NCI-H774 (cell line): ENCODE results near the gene AXL.
"Not testable (repeated sequence)": the region's sequence is repeated elsewhere in the genome, so short reads cannot be mapped to it uniquely, and the experiment has no call there.

Experiments used
- DNase-seq: peaks from one replicate; lab custom pipeline; 2025; lab: John Stamatoyannopoulos, UW

AXL gene

GRCh38 chr19:41218615-41219507, at the start of gene AXL:
Gene AXL, plus strand, starts transcription at chr19:41219223. Its CDS starts 170 bp downstream, at chr19:41219393.
- no peak for DNase-seq

GRCh38 chr19:41172297-41173164, 46.5 kb upstream of the AXL start:
- DNase-seq, result no peak

GRCh38 chr19:41174297-41174928, 44.6 kb upstream of the AXL start:
- no peak for DNase-seq

GRCh38 chr19:41175801-41176777, 42.9 kb upstream of the AXL start:
- no peak for DNase-seq

- DNase-seq, result not testable (repeated sequence)
Observed at GRCh38 chr19:41180173-41180572, 38.9 kb upstream of the AXL start.

- DNase-seq, result no peak
Observed at GRCh38 chr19:41186971-41187883, 31.8 kb upstream of the AXL start.

- no peak for DNase-seq
Observed at GRCh38 chr19:41187884-41188279, 31.1 kb upstream of the AXL start.

- DNase-seq, result no peak
Observed at GRCh38 chr19:41189425-41190065, 29.5 kb upstream of the AXL start.

GRCh38 chr19:41192574-41193429, 26.2 kb upstream of the AXL start, which contains the start of gene CYP2S1:
Gene CYP2S1, plus strand, starts transcription at chr19:41193219. Its CDS starts 46 bp downstream, at chr19:41193265.
- no peak for DNase-seq

DNA sequence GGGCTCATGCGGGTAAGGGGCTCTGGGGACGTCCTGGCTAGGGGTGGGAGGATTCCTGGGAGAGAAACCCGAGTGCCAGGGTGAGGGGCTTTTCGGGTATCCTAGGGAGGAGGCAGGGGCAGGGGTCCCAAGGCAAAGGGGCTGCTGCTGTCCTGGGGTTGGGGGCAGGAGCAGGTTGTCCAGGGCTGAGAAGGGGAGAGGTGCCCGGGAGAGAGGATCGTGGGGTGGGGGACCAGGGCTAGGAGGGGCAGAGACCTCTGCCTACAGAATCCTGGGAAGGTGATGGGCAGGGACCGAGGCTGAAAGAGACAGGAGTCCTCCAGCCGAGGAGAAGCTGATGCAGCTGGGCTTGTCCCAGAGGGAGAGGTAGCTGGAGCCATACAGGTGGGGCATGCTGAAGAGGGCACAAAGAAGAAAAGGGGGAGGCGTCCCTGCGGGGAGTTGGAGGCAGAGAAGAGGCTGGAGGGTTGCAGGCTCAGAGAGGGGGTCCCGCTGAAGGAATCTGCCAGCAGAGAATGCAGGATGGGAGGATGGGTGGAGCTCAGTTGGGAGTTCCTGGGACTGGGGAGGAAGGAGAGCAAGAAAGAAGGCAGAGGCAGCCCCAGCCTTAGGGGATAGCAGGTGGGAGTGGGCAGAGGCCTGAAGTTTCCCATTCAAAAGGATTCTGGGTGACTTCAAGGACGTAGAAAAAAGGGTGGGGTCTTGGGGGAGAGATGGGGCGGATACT, 25.4 kb upstream of the AXL start:
- DNase-seq, result no peak

DNA sequence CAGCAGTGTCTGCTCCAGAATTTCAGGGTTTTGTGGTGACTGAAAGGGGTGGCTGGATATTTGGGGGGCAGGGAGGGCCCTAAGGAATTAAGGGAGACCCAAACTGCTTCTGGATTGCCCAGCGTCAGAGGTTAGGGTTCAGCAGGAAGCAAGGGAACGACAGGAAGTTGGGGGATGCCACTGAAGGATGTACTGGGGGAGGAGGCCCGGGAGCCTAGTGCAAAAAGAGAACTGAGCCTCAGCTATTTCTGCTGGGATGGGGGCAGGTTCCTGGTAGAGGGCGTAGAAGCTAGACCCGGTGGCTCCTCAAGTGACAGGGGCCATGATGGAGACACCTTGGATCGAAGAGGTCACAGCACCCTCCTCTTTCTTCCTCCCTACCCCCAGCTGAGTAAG, 24.9 kb upstream of the AXL start:
- DNase-seq, result no peak

DNA sequence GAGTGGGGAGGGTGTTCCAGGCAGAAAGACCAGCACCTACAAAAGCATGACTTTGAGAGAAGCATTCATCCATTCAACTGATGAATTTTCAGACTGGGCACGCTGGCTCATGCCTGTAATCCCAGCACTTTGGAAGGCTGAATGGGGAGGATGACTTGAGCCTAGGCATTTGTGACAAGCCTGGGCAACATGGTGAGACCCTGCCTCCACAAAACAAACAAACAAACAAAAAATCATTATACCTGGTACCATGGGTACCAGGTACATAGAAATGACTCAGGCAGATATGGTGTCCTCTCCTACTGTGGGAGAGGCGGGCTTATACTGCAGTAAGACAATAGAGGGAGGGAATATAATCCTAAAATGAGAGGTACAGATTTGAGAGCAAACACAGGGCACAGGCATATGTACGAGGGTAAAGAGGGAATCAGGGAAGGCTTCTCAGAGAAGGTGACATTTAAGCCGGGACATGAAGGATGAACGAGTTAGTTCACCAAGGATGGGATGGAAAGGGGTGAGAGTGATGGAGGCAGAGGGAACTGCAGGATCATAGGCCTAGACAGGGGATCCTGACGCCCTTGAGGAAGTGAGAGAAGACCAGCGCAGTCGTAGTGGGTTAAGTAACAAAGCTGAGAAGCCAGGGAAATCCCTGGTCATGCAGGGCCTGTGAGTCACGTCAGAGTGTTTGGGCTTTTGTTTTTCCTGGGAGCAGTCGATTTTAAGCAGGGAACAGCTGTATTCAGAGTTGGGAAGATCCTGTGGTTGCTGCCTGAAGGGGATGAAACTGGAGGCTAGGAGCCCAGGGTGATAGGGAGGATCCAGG, 23.1 kb upstream of the AXL start:
- DNase-seq, result no peak

DNA sequence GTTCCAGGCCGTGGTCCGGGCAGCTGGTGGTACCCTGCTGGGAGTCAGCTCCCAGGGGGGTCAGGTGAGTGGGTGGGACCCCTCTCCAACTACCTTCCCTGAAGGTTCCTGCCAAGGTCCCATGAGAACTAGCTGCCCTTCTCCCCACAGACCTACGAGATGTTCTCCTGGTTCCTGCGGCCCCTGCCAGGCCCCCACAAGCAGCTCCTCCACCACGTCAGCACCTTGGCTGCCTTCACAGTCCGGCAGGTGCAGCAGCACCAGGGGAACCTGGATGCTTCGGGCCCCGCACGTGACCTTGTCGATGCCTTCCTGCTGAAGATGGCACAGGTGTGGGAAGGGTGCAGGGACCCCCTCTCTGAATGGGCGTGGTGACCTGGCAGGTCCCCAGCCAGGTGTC, 20.5 kb upstream of the AXL start:
- no peak for DNase-seq

- no peak for DNase-seq
Observed at GRCh38 chr19:41203371-41203770, 15.7 kb upstream of the AXL start.

DNA sequence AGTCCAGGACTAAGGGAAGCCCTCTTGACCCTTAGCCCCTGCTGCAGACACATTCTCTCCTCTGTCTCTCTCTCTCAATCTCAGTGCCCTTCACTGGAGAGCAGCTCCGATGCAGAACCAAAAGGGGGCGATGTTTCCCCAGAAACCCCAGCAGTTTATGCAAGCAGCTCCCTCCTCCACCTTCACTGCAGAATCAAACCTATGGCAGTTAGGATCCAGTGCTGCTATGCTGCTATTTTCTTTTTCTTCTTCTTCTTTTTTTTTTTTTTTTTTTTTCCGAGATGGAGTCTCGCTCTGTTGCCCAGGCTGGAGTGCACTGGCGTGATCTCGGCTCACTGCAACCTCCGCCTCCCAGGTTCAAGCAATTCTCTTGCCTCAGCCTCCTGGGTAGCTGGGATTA, 14.7 kb upstream of the AXL start:
- DNase-seq, result peak; percentile 36

- DNase-seq, result no peak
Observed at GRCh38 chr19:41205995-41206394, 13.0 kb upstream of the AXL start.

- no peak for DNase-seq
Observed at GRCh38 chr19:41206456-41206855, 12.6 kb upstream of the AXL start.
